Glomerular visceral epithelial cell (primary cell): ENCODE measurements around the gene REG3A.

Experiments used
- DNase-seq: peaks from one replicate; pipeline ENCODE4 v3.0.0-alpha.2; 2016; ENCODE audit errors: extremely low spot score

REG3A gene

GRCh38 chr2:79159653-79160052 lies at the start of gene REG3A:
TSS of gene REG3A (minus strand) at chr2:79159753. CDS start at chr2:79159405, 348 bp downstream.
- no peak for DNase-seq

GRCh38 chr2:79200762-79201161 lies 41.2 kb upstream of the REG3A start:
- DNase-seq, result no peak

GRCh38 chr2:79191816-79192215 lies 32.3 kb upstream of the REG3A start:
- no peak for DNase-seq

- no peak for DNase-seq
Observed at GRCh38 chr2:79191081-79191480, 31.5 kb upstream of the REG3A start.

GRCh38 chr2:79189465-79189864 lies 29.9 kb upstream of the REG3A start:
- no peak for DNase-seq

GRCh38 chr2:79181617-79182016 lies 22.1 kb upstream of the REG3A start:
- no peak for DNase-seq

- DNase-seq, result no peak
Observed at GRCh38 chr2:79180092-79180491, 20.5 kb upstream of the REG3A start.

- DNase-seq, result no peak
Observed at GRCh38 chr2:79179036-79179435, 19.5 kb upstream of the REG3A start.

GRCh38 chr2:79178076-79178674 lies 18.6 kb upstream of the REG3A start:
- DNase-seq, result no peak

GRCh38 chr2:79171348-79171958 lies 11.9 kb upstream of the REG3A start:
- DNase-seq, result no peak

GRCh38 chr2:79162801-79163200 lies 3.2 kb upstream of the REG3A start:
- no peak for DNase-seq

- DNase-seq, result no peak
Observed at GRCh38 chr2:79162132-79162531, 2.6 kb upstream of the REG3A start.

GRCh38 chr2:79159030-79159429 lies 523 bp downstream of the REG3A start:
- no peak for DNase-seq

GRCh38 chr2:79155826-79156476 lies 3.6 kb downstream of the REG3A start:
- no peak for DNase-seq

- DNase-seq, result no peak
Observed at GRCh38 chr2:79139423-79139822, 20.1 kb downstream of the REG3A start.

GRCh38 chr2:79138385-79138784 lies 21.2 kb downstream of the REG3A start:
- no peak for DNase-seq

GRCh38 chr2:79131687-79132086 lies 27.9 kb downstream of the REG3A start:
- DNase-seq, result no peak

GRCh38 chr2:79129804-79130203 lies 29.7 kb downstream of the REG3A start:
- no peak for DNase-seq

GRCh38 chr2:79129260-79129659 lies 30.3 kb downstream of the REG3A start:
- no peak for DNase-seq

- no peak for DNase-seq
Observed at GRCh38 chr2:79128406-79128805, 31.1 kb downstream of the REG3A start.

- no peak for DNase-seq
Observed at GRCh38 chr2:79125721-79125985, 33.9 kb downstream of the REG3A start.

GRCh38 chr2:79124907-79125720 lies 34.4 kb downstream of the REG3A start:
- DNase-seq, result no peak

- no peak for DNase-seq
Observed at GRCh38 chr2:79122676-79123075, 36.9 kb downstream of the REG3A start.
